GM12878 (cell line): ENCODE results near the gene ATP5F1D. TPM values are rescaled to one million over a fixed set of nuclear protein-coding genes. Genes with fewer than 3 reads are reported as not detected.

Experiments used
- CEBPZ ChIP-seq: fragments of 150-350 bp; IDR thresholded peaks from 2 replicates; pipeline ENCODE4 v1.6.1; 2016; ENCODE audit warnings: low read depth, low read length
- CHD1 ChIP-seq: IDR thresholded peaks from 2 replicates; pipeline ENCODE4 v1.6.1; 2012; ENCODE audit warnings: low read depth, low read length, improper control_type of control experiment
- DPF2 ChIP-seq: fragments of 450-650 bp; IDR thresholded peaks from 2 replicates; pipeline ENCODE4 v1.6.1; 2017; ENCODE audit warnings: mild to moderate bottlenecking
- E4F1 ChIP-seq: fragments of 450-650 bp; IDR thresholded peaks from 2 replicates; pipeline ENCODE4 v1.6.1; 2018; ENCODE audit warnings: borderline replicate concordance, mild to moderate bottlenecking; ENCODE audit not compliant: partially characterized antibody
- EP300 ChIP-seq, 2 experiments: fragments of 150-350 bp in 1 of 2; IDR thresholded peaks; 2 replicates each; pipeline ENCODE4 v1.6.1; 2011 to 2012; ENCODE audit warnings: low read depth in 2 of 2, low read length in 2 of 2, borderline replicate concordance in 1 of 2, improper control_type of control experiment in 1 of 2, inconsistent platforms in 1 of 2; ENCODE audit not compliant: control insufficient read depth in 1 of 2
- IKZF1 ChIP-seq: fragments of 450-650 bp; conservative IDR thresholded peaks from 2 replicates; pipeline ENCODE4 v1.6.1; 2017; ENCODE audit warnings: antibody characterized with exemption, mild to moderate bottlenecking
- MEF2B ChIP-seq: fragments of 450-650 bp; IDR thresholded peaks from 2 replicates; pipeline ENCODE4 v1.6.1; 2018; ENCODE audit warnings: mild to moderate bottlenecking, moderate library complexity; ENCODE audit not compliant: partially characterized antibody, poor library complexity, severe bottlenecking
- NR2C1 ChIP-seq: fragments of 450-650 bp; IDR thresholded peaks from 2 replicates; pipeline ENCODE4 v1.6.1; 2017; ENCODE audit warnings: antibody characterized with exemption, mild to moderate bottlenecking, moderate library complexity
- PBX3 ChIP-seq: IDR thresholded peaks from 2 replicates; pipeline ENCODE4 v1.6.1; 2011; ENCODE audit warnings: mild to moderate bottlenecking, low read depth, low read length, moderate library complexity; ENCODE audit not compliant: insufficient replicate concordance
- POLR2A ChIP-seq: IDR thresholded peaks from 2 replicates; pipeline ENCODE4 v1.6.1; 2011; ENCODE audit warnings: low read depth, mild to moderate bottlenecking, low read length
- POLR2AphosphoS2 ChIP-seq: IDR thresholded peaks from 2 replicates; pipeline ENCODE4 v1.6.1; 2011; ENCODE audit warnings: low read depth, mild to moderate bottlenecking, low read length, improper control_type of control experiment, moderate library complexity
- RELB ChIP-seq: fragments of 450-650 bp; IDR thresholded peaks from 2 replicates; pipeline ENCODE4 v1.6.1; 2017; ENCODE audit warnings: low read depth, mild to moderate bottlenecking, moderate library complexity
- SIN3A ChIP-seq: IDR thresholded peaks from 2 replicates; pipeline ENCODE4 v1.6.1; 2012; ENCODE audit warnings: low read depth, low read length, improper control_type of control experiment
- ZBED1 ChIP-seq: IDR thresholded peaks from 2 replicates; pipeline ENCODE4 v1.6.1; 2016; ENCODE audit warnings: borderline replicate concordance
- ZNF274 ChIP-seq: IDR thresholded peaks from one replicate; pipeline ENCODE4 v1.8.0; 2011; ENCODE audit not compliant: insufficient read length, insufficient read depth
- ZNF687 ChIP-seq: fragments of 450-650 bp; IDR thresholded peaks from 2 replicates; pipeline ENCODE4 v1.6.1; 2017; ENCODE audit warnings: mild to moderate bottlenecking, moderate library complexity
- polyA plus RNA-seq, 11 experiments: library from polyadenylated mRNA; depleted of rRNA in 4 of 11; unstranded in 6 of 11; stranded (reverse) in 5 of 11; fragments of >200 nt; fragmentation: Nextera tagmentation in 4 of 11; fragmentation: Illumina TruSeq in 1 of 11; extraction: Ambion mirVana in 4 of 11; extraction: Trizol in 1 of 11; gene quantifications; 1 replicate in 1 of 11; 2 replicates in 10 of 11; pipeline versions ENCODE4 v1.2.1 to v1.2.3, GENCODE V29; 2011 to 2016; ENCODE audit warnings: inconsistent platforms in 2 of 11, missing spikeins in 2 of 11, low read depth in 1 of 11
- total RNA-seq, 4 experiments: library from RNA; depleted of rRNA in 3 of 4; stranded (reverse); fragments of >200 nt in 3 of 4; fragmentation: Illumina TruSeq in 1 of 4; extraction: Trizol in 1 of 4; gene quantifications; 2 replicates each; pipeline versions ENCODE4 v1.2.1 to v1.2.3, GENCODE V29; 2013 to 2021

Gene ATP5F1D
- total and polyA plus RNA-seq, 10 of the 15 experiments (the other 5 are each of a cell fraction or from before 2014, with no cell fraction given) = 7.2 to 357 (median 49.5) TPM

GRCh38 chr19:1259206-1259875 lies 17.8 kb downstream of the ATP5F1D start (continued):
- TF ChIP-seq CEBPZ = no peak
- no peak for TF ChIP-seq SIN3A
- TF ChIP-seq IKZF1 = peak; percentile 93
- TF ChIP-seq RELB = peak; percentile 50; the same call in 1 of the 2 replicates
- TF ChIP-seq POLR2A = peak; percentile 92
- peak; percentile 88; the same call in 1 of the 2 replicates for TF ChIP-seq ZBED1
- no peak for TF ChIP-seq CHD1
- peak; percentile 14 for TF ChIP-seq PBX3
- TF ChIP-seq POLR2AphosphoS2 = peak; percentile 97
- TF ChIP-seq DPF2 = peak; percentile 69
- TF ChIP-seq MEF2B = peak; percentile 94
- TF ChIP-seq NR2C1 = peak; percentile 61
- TF ChIP-seq E4F1 = peak; percentile 92
- TF ChIP-seq ZNF274 = no peak
- TF ChIP-seq EP300 (IDR thresholded peaks at IDR 0.05; ENCODE audit: borderline replicate concordance in 1 of 2, control insufficient read depth in 1 of 2, low read depth in 2 of 2, low read length in 2 of 2) = peak in 1 of 2 experiments; percentile 48; a peak in 2 of 4 replicates
- peak; percentile 92 for TF ChIP-seq ZNF687
